HG02623 (cell line): ENCODE measurements around the gene PHF12.
A peak's percentile ranks its signal among the peaks of the same experiment; 100 is the strongest.
"Not testable (repeated sequence)": the region's sequence is repeated elsewhere in the genome, so short reads cannot be mapped to it uniquely, and the experiment has no call there.

Experiments used
- ATAC-seq: cut with Tn5 transposase; IDR thresholded peaks from one replicate; pipeline ENCODE4 v1.9.1; 2021; ENCODE audit warnings: moderate library complexity; ENCODE audit not compliant: unreplicated experiment

Gene PHF12

DNA sequence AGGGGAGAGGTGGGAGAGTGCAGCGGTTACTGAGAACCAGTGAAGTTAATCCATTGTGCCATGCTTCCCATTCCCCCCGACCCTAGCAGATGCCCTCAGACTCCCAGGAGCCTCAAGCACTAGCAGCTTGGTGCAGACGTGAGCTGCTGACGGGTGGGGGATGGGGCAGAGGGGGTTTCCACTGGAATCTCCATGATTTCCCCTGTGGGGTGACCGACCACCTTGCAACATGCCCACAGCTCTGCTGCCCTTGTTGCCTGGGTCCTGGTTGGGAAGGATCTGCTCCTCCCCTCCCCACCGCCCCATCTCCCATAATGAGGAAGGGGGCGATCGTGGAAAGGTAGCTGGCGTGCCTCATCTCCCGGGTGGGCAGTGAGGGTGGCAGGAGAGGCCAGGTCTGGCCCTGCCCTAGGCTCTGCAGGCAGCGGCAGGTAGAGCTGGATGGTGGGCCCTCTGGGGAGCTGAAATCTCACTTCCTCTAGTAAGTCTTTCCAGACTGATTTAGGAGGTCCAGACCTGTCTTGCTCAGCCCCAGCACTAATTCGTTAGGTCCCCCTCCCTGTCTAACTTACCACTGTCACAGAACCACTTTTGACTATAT lies 63.3 kb downstream of the PHF12 start:
- no peak for ATAC-seq

DNA sequence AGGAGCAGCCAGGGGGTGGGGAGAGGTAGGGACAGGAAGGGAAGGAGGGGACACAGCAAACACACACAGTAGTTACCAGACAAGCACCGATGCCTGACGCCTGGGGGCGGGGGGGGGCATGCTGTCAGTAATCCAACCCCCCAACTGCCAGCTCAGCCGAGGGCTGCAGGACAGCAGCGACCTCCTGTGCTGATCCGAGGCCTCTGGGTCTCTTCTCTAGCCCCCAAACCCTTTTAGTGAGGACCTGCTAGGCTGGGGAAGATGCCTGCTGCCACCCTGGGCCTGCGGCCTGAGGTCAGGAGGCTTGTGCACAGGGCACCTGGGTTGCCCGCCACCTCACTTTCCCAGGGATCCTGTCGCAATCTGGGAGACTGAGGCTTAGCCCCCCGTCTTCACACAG lies 65.4 kb downstream of the PHF12 start:
- no peak for ATAC-seq

DNA sequence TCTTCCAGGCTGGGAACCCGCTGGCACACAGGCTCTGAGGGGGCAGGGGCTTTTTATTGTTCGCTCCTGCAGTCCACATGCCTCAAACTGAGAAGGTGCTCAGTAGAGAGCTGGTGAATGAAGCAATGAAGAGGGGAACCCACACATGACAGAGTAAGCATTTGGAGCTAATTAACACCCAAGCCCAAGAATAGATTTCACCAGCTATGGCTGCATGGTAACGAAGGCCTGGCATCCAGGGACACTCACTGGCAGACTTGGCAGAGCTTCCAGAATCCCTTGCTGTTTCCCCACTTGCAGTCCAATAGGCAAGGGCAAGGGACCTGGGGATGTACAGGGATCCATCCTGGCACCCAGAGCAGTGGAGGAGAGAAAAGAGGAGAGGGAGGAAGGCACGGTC lies 66.0 kb downstream of the PHF12 start:
- ATAC-seq: no peak

DNA sequence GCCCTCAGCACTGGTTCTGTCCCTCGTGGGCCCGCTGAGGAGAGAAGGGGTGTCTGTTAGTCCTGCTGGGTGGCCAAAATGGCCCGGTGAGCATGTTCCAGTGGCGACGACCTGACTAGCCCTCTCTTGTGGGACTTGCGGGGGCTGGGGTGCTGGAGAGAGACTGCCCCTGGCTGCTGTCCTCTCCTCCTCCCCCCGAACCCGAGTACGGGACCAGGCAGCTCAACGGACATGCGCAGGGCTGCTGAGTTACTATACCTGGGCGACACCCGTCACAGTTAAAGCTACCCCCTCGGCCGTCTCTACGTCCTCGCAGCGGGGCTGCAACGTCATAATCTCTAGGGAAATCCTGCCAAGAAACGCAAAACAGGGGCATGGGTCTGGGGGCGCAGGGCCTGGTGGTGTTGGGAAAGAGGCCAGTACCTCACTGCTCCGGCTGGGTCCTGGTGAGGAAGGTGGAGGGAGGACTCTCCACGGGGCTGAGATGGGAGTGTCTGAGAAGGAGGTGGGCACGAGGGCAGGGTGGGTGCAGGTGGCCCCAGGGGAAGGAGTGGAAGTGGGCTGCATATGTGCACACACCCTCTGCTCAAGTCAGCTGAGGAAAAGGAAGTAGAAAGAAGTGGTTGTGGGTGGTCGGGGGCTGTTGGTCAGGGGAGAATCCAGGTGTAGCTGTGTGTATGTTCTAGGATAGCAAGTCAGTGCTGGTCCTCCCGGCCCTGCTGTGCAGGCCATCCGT lies 67.2 kb downstream of the PHF12 start:
- no peak for ATAC-seq

DNA sequence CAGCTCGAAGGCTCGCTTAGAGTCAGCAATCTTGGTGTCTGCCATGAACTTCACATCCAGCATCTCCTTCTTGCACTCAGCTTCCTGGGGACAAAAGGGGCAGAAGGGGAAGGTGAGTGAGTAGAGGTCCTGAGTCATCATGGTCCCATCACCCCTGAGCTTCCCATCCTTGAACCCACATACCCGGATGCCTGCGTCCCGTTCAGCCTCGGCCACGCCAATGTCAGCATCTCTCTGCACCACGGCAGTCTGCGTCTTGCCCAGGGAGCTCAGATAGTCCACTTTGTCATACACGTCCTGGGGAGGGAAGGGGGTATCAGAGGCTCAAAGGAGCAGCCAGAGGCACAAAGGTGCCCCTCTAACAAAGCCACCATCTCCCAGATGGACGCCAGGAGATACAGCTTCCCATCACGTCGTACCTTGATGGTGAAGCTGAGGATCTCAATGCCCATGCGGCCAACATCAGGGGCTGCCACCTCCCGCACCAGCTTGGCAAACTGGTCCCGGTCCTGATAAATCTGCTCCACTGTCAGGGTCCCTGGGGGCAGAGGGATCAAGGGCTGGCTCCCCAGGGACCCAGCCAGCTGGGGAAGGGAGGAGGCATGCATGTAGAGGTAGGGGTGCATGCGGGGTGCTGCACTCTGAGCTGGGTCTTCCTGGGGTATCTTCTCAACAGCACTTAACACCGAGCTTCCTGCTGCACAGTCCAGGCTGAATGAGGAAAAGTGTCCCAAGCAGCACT lies 69.0 kb downstream of the PHF12 start:
- no peak for ATAC-seq

DNA sequence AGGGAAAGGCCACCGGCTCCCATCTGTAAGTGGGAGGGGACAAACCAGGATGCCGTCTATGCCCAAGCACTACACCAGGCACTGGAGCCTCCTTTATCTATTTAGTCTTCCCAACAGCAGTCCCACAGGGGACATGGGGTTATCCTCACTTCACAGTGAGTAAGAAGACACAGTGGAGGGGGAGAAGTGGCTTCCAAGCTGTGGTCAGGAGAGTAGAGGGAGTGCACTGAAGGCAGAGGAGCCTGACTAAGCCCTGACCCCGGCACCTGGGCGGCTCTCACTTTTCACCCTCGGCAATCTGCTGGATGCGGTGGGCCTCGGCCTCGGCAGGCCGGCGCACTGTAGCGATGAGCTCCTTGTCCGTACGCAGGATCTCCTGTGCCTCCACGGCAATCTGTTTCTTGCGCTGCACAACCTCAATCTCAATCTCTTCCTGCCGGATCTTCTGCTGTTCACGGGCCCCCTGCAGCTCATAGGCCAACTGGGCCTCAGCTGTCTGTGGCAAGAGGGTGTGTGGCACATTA lies 69.7 kb downstream of the PHF12 start:
- ATAC-seq: no peak

DNA sequence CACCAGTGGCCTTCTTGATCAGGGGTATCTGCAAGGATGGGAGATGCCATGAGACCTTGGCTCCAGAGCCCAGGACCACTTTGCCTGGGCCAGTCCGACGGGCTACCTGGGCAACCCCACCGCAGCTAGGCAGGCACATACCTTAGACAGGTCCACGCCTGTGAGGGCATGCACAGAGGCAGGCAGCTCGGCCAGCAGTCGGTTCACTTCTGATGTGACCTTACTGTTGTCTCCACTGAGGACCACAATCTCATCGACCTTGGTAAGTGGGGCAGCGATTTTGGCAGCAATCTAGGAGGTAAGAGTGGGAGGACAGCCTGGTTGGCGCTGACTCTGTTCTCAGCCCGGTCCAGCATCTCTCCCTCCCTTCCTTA lies 70.8 kb downstream of the PHF12 start:
- ATAC-seq: no peak

DNA sequence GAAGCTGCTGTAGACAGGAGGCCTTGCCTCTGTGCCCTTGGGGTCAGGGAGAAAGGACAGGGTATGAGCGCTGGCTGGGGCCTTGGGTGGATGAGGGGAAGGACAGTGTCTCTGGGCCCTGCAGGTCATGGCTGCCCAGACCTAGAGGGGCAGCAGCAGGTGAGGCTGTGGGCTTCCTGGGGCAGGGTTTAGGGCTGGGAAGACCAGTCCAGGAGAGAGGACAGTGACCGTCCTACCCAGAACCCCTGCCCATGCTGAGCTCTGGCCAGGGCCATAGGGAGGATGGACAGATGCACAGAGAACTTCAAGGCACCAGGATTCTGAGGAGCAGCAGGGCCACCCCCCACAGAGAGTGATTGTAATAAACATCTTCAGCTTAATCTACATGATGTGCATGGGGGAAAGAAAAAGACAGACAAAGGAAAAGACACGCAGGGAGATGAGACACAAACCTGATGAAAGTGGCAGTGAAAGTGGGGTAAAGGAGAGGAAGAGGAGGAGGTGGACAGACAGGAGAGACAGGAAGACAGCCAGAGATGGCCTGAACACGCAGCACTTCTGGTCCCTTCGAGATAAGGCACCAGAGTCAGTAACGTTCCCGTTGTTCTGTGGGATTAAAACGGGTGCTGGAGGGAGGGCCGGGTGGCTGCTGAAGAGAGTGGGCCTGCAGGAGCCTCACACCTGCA lies 71.3 kb downstream of the PHF12 start:
- no peak for ATAC-seq

DNA sequence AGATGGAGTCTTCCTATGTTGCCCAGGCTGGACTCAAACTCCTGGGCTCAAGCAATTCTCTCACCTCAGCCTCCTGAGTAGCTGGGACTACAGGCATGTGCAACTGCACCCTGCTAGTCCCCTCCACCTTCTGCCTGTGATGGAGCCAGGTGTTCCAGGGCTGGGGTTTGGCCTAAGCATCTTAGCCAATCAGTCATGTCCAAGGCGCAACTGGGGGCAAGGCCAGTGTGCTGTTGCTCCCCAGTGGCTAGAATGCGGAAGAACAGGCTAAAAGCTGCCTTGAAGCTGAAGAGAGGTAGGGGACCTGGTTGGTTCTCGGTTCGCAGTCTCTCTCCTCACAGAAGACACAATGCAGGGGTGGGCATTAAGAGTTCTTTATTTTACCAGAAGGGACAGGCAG lies 72.3 kb downstream of the PHF12 start:
- ATAC-seq: no peak

DNA sequence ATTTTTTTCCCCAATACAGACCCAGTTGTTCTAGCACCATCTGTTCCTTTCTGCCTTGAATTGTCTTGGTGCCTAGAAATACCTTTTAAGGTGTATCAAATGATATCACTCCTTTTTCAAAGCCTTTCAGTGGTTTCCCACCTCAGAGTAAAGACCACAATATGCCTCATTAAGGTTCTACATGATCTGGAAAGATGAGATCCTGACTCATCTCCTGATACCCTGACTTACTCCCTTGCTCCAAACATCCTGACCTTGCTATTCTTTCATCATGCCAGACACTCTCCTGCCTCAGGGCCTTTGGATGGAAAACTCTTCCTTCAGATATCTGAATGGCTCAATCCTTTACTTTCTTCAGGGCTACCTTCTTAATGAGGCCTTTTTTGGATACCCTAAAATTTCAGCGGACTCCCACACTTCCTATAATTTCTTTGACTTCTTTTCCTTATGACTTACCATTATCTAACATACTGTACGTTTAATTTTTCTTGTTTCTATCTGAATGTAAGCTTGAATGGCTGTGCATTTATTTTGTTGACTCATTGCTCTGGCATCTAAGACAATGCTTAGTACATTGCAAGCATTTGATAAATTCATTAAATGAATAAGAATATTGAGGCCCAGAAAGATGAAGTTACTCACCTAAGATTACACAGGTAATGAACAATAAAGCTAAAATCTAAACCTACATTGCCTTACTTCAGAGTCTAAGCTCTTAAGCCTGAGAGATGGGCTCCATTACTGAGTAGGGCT lies 73.0 kb downstream of the PHF12 start:
- ATAC-seq: no peak

DNA sequence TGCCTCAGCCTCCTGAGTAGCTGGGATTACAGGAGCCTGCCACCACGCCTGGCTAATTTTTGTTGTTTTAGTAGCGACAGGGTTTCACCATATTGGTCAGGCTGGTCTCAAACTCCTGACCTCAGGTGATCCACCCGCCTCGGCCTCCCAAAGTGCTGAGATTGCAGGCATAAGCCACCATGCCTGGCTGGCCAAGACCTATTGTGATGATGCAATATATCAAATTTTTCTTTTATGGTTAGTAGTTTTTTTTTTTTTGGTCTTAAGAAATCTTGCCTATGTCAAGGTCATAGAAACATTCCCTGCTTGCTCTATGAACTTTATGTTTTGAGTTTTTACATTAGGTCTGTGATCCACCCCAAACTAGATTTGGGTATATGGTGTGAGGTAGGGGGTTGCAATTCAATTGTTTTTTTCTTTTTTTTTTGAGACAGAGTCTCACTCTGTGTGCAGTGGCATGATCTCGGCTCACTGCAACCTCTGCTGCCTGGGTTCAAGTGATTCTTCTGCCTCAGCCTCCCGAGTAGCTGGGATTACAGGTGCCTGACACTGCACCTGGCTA lies 74.1 kb downstream of the PHF12 start:
- ATAC-seq: not testable (repeated sequence)

DNA sequence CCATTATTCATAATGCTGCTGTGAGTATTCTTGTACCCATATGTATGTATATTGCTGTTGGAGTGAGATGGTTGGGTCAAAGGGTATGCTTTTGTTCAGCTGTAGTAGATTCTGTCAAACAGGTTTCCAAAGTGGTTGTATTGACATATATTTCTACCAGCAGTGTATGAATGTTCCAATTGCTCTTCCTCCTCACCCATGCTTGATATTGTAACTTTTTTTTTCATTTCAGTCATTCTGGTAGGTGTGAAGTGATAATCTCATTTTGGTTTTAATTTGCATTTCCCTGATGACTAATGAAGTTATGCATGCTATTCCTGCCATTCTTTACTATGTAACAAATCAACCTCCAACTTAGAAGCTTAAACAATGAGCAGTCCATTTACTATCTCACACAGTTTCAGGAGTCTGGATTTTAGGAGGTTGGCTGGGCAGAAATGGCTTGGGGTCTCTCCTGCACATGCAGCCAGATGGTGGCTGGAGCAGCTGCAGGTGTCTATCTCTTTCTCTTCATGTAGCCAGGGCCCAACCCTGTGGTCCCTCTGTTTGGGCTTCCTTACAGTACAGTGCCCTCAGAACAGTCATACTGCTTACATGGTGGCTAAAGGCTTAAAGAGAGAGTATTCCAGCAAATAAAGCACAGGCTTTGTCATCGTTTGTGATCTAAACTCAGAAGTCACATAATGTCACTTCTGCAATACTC lies 75.3 kb downstream of the PHF12 start:
- no peak for ATAC-seq

DNA sequence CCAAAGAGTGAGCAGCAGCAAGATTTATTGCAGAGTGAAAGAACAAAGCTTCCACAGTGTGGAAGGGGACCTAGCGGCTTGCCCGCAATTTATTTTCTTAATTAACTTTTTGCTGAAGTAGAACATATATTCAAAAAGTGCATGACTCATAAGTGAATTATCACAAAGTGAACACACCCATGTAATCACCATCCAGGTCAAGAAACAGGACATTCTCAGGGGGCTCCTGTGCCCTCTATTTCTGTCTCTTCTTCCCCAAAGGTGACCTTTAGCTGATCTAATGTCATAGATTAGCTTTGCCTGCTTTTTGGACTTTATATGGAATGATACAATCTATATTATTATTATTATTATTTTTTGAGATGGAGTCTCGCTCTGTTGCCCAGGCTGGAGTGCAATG lies 76.6 kb downstream of the PHF12 start:
- no peak for ATAC-seq

DNA sequence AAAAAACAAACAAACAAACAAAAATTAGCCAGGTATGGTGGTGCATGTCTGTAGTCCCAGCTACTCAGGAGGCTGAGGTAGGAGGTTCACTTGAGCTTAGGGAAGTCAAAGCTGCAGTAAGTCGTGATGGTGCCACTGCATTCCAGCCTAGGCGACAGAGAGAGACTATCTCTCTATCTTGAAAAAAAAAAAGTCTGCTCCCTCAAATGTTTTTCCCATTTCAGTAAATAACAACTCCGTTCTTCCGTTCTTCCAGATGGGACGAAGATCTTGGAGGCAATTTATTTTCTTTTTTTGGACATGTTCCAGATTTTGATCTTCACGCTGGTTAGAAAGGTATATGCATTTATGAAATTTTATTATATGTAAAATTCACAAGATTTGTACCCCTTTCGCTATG lies 77.5 kb downstream of the PHF12 start:
- ATAC-seq: no peak

DNA sequence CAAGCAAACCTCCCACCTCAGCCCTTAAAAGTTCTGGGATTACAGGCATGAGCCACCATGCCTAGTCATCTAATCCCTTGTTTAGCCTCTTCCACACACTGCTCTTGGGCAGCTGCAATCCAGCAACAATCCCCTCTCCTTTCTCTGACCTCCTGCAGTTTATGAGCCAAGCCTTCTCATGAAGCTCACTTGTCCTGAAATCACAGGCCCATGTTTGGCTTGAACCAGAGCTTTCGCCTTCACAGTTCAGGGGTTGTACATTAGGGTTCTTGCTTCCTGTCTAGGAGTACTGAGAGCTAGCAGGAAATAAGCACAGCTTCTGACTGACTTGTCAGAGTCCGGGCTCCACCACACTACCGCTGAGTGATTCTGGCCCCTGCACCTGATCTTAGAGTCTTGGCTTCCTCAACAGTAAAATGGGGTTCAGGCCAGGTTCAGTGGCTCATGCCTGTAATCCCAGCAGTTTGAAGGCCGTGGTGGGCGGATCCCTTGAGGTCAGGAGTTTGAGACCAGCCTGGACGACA lies 80.2 kb downstream of the PHF12 start:
- peak; percentile 72 for ATAC-seq

DNA sequence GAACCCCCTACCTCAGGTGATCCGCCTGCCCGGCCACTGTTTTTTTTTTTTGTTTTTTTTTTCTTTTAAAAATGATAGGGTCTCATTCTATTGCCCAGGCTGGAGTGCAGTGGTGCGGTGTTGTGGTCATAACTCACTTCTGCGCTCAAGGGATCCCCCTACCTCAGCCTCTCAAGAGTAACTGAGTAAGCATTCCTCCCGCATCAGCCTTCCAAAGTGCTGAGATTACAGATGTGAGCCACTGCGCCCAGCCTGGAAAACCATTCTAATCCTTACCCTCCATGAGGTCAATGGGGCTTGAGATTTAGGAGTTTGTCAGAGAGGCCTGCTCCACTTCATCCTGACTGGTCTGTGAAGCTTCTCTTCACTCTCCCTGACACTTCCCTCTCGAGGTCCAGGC lies 84.0 kb downstream of the PHF12 start:
- ATAC-seq: no peak

DNA sequence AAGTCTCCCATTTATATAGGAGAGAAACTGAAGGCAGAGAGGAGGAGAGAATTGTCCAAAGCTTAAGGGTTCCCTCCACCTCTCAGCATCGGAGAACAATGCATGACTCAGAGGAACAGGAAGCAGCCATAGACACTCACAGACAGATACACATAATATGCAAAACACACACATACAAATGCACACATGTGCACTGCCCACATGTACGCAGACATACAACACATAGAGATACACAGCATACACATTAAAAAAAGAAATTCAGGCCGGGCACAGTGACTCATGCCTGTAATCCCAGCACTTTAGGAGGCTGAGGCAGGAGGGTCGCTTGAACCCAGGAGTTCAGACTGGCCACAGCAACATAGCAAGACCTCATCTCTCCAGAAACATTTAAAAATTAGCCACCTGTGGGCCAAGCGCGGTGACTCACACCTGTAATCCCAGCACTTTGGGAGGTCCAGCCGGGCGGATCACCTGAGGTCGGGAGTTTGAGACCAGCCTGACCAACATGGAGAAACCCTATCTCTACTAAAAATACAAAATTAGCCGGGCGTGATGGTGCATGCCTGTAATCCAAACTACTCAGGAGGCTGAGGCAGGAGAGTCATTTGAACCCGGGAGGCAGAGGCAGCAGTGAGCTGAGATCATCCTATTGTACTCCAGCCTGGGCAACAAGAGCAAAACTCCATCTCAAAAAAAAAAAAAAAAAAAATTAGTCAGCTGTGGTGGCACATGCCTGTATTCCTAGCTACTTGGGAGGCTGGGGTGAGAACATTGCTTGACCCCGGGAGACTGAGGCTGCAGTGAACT lies 85.2 kb downstream of the PHF12 start:
- no peak for ATAC-seq

DNA sequence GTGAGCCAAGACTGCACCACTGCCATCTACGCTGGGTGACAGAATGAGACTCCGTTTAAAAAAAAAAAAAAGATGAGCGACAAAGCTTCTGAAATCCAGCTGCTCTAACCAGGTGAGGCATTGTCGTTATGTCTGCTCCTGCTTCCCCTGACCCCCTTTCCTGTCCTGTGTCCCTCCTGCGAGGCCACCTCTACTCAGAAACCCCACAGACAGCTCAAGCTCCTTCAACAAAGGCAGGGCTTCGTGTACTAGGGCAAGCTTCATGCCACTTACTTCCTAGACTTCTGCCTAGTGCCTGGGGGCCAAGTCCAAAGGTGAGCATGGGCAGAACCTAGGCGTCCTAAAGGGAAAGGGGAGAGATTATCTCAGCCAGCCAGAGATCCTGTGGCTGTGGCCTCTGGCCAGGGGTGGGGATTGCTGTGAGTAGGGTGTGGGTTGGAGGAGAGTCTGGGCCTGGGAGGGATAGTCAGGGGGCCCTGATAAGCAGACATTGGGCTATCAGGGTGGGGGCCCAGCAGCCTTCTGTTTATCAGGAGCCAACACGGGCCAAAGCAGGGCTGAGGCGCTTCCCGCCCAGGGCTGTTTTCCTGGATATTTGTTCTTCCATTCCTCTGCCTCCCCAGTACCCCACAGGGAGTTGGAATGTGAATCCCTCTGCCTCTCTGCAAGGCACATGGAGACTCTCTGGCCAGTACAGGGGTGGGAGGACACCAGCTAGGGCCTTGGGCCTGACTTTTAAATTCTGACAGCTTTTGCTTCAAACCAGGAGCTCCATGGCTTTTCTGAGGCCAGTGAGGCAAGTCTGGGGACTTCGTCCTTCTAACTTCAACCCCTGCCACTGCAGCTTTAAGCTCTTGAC lies 86.1 kb downstream of the PHF12 start:
- ATAC-seq: no peak
